Measurements from ENCODE around the gene PTTG1IP.

- TF ChIP-seq CTCF (IDR thresholded peaks at IDR 0.05) (no peak), ZFX (IDR thresholded peaks at IDR 0.05; ENCODE audit: borderline replicate concordance) (no peak)
Measured at GRCh38 chr21:44913425-44914175, 40.1 kb upstream of the PTTG1IP start.

All from 22Rv1 (cell line).